HG03064 (cell line): Measurements from ENCODE around the gene APOA5.
"Not testable (repeated sequence)": the region's sequence is repeated elsewhere in the genome, so short reads cannot be mapped to it uniquely, and the experiment has no call there.

Experiments
- ATAC-seq: cut with Tn5 transposase; IDR thresholded peaks from one replicate; pipeline ENCODE4 v1.9.1; 2021; ENCODE audit warnings: low read depth; ENCODE audit not compliant: unreplicated experiment

Gene APOA5

GRCh38 chr11:116801662-116802061, 10.0 kb upstream of the APOA5 start:
- not testable (repeated sequence) for ATAC-seq

- no peak for ATAC-seq
These were observed 8.9 kb upstream of the APOA5 start for GRCh38 chr11:116800610-116801009.

- no peak for ATAC-seq
These were observed 6.7 kb upstream of the APOA5 start for GRCh38 chr11:116798368-116798767.

- no peak for ATAC-seq
These were observed 6.1 kb upstream of the APOA5 start for GRCh38 chr11:116797816-116798215.

GRCh38 chr11:116796548-116796947, 4.9 kb upstream of the APOA5 start:
- ATAC-seq: no peak

- no peak for ATAC-seq
These were observed 3.2 kb upstream of the APOA5 start for GRCh38 chr11:116794851-116795250.

GRCh38 chr11:116793772-116794097, 2.1 kb upstream of the APOA5 start:
- no peak for ATAC-seq

GRCh38 chr11:116792869-116793771, 1.4 kb upstream of the APOA5 start:
- ATAC-seq: no peak

- ATAC-seq: no peak
These were observed 627 bp upstream of the APOA5 start for GRCh38 chr11:116792144-116792868.

- ATAC-seq: no peak
These were observed 472 bp downstream of the APOA5 start for GRCh38 chr11:116791002-116791812.

- ATAC-seq: no peak
These were observed 1.3 kb downstream of the APOA5 start for GRCh38 chr11:116790167-116791001.

GRCh38 chr11:116788975-116789374, 2.7 kb downstream of the APOA5 start:
- no peak for ATAC-seq

GRCh38 chr11:116788534-116788933, 3.1 kb downstream of the APOA5 start:
- no peak for ATAC-seq

- ATAC-seq: peak; percentile 86
These were observed 3.7 kb downstream of the APOA5 start, which contains the start of gene ZPR1 for GRCh38 chr11:116787786-116788486. ZPR1 (minus strand) TSS chr11:116788023; CDS start chr11:116787990, 33 bp downstream.

- no peak for ATAC-seq
These were observed 4.3 kb downstream of the APOA5 start for GRCh38 chr11:116787436-116787785.

GRCh38 chr11:116786966-116787365, 4.7 kb downstream of the APOA5 start:
- ATAC-seq: no peak

- no peak for ATAC-seq
These were observed 5.4 kb downstream of the APOA5 start for GRCh38 chr11:116786326-116786725.

GRCh38 chr11:116782728-116783127, 9.0 kb downstream of the APOA5 start:
- ATAC-seq: no peak

GRCh38 chr11:116778556-116778955, 13.1 kb downstream of the APOA5 start:
- ATAC-seq: no peak

GRCh38 chr11:116777056-116777455, 14.6 kb downstream of the APOA5 start:
- ATAC-seq: no peak
